SK-N-SH (cell line): ENCODE data around the gene PITX1.

Experiments
- TF ChIP-seq, protein P1 (sequence below): fragments of 200-600 bp; sonication (generic); IDR thresholded peaks from 2 replicates; pipeline ENCODE4 v1.6.1; 2017; ENCODE audit warnings: antibody characterized with exemption, mild to moderate bottlenecking, moderate library complexity
- TF ChIP-seq, protein P2 (sequence below): fragments of 150-350 bp; IDR thresholded peaks from 2 replicates; pipeline ENCODE4 v1.6.1; 2017; ENCODE audit warnings: antibody characterized with exemption, low read length, low read depth, borderline replicate concordance

- TF ChIP-seq, protein P1, sequence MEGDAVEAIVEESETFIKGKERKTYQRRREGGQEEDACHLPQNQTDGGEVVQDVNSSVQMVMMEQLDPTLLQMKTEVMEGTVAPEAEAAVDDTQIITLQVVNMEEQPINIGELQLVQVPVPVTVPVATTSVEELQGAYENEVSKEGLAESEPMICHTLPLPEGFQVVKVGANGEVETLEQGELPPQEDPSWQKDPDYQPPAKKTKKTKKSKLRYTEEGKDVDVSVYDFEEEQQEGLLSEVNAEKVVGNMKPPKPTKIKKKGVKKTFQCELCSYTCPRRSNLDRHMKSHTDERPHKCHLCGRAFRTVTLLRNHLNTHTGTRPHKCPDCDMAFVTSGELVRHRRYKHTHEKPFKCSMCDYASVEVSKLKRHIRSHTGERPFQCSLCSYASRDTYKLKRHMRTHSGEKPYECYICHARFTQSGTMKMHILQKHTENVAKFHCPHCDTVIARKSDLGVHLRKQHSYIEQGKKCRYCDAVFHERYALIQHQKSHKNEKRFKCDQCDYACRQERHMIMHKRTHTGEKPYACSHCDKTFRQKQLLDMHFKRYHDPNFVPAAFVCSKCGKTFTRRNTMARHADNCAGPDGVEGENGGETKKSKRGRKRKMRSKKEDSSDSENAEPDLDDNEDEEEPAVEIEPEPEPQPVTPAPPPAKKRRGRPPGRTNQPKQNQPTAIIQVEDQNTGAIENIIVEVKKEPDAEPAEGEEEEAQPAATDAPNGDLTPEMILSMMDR = no peak
- TF ChIP-seq, protein P2, sequence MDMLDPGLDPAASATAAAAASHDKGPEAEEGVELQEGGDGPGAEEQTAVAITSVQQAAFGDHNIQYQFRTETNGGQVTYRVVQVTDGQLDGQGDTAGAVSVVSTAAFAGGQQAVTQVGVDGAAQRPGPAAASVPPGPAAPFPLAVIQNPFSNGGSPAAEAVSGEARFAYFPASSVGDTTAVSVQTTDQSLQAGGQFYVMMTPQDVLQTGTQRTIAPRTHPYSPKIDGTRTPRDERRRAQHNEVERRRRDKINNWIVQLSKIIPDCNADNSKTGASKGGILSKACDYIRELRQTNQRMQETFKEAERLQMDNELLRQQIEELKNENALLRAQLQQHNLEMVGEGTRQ = no peak
Observed at GRCh38 chr5:135030956-135031812, 2.8 kb downstream of the PITX1 start.
